WTC11 (cell line): ENCODE results near the gene KRTAP10-10.
"Not testable (repeated sequence)": the region's sequence is repeated elsewhere in the genome, so short reads cannot be mapped to it uniquely, and the experiment has no call there.

ENCODE experiments used
- ARID4B ChIP-seq: sonication (generic); formaldehyde crosslinking; IDR thresholded peaks from 2 replicates; pipeline ENCODE4 v1.8.0; 2023; ENCODE audit warnings: missing genetic modification reagents, mild to moderate bottlenecking, borderline replicate concordance
- CREB1 ChIP-seq: sonication (generic); formaldehyde crosslinking; IDR thresholded peaks from 2 replicates; pipeline ENCODE4 v1.8.0; 2023; ENCODE audit warnings: mild to moderate bottlenecking, missing genetic modification reagents
- FOXJ3 ChIP-seq: sonication (generic); formaldehyde crosslinking; IDR thresholded peaks from 2 replicates; pipeline ENCODE4 v1.9.0; 2021; ENCODE audit warnings: missing genetic modification reagents, mild to moderate bottlenecking, borderline replicate concordance
- IRF2 ChIP-seq: sonication (generic); formaldehyde crosslinking; IDR thresholded peaks from 2 replicates; pipeline ENCODE4 v1.8.0; 2022; ENCODE audit warnings: low read depth, missing genetic modification reagents, borderline replicate concordance
- MAX ChIP-seq: sonication (generic); formaldehyde crosslinking; IDR thresholded peaks from 2 replicates; pipeline ENCODE4 v1.8.0; 2022; ENCODE audit warnings: mild to moderate bottlenecking, missing genetic modification reagents
- SMAD3 ChIP-seq: sonication (generic); formaldehyde crosslinking; IDR thresholded peaks from 2 replicates; pipeline ENCODE4 v1.8.0; 2022; ENCODE audit warnings: missing genetic modification reagents, mild to moderate bottlenecking, borderline replicate concordance
- SMAD4 ChIP-seq: sonication (generic); formaldehyde crosslinking; IDR thresholded peaks from 2 replicates; pipeline ENCODE4 v1.8.0; 2022; ENCODE audit warnings: mild to moderate bottlenecking, missing genetic modification reagents
- ZNF281 ChIP-seq: sonication (generic); formaldehyde crosslinking; IDR thresholded peaks from 2 replicates; pipeline ENCODE4 v1.8.0; 2023; ENCODE audit warnings: mild to moderate bottlenecking, missing genetic modification reagents
- ZNF423 ChIP-seq: fragments of 250-450 bp; sonication (Bioruptor Pico); IDR thresholded peaks from 2 replicates; pipeline ENCODE4 v2.1.2; 2022; ENCODE audit warnings: mild to moderate bottlenecking, moderate library complexity
- TF ChIP-seq, protein P1 (sequence below): fragments of 200-600 bp; IDR thresholded peaks from 2 replicates; pipeline ENCODE4 v1.8.0; 2022; ENCODE audit warnings: antibody characterized with exemption
- TF ChIP-seq, protein P2 (sequence below): sonication (generic); formaldehyde crosslinking; IDR thresholded peaks from 2 replicates; pipeline ENCODE4 v1.8.1; 2022; ENCODE audit warnings: low read depth, missing genetic modification reagents, borderline replicate concordance
- TF ChIP-seq, protein P3 (sequence below): sonication (generic); formaldehyde crosslinking; IDR thresholded peaks from 2 replicates; pipeline ENCODE4 v1.8.1; 2022; ENCODE audit warnings: mild to moderate bottlenecking, missing genetic modification reagents, moderate library complexity, borderline replicate concordance

GRCh38 chr21:44590897-44591800 lies 46.0 kb upstream of the KRTAP10-10 start:
- TF ChIP-seq, protein P1, sequence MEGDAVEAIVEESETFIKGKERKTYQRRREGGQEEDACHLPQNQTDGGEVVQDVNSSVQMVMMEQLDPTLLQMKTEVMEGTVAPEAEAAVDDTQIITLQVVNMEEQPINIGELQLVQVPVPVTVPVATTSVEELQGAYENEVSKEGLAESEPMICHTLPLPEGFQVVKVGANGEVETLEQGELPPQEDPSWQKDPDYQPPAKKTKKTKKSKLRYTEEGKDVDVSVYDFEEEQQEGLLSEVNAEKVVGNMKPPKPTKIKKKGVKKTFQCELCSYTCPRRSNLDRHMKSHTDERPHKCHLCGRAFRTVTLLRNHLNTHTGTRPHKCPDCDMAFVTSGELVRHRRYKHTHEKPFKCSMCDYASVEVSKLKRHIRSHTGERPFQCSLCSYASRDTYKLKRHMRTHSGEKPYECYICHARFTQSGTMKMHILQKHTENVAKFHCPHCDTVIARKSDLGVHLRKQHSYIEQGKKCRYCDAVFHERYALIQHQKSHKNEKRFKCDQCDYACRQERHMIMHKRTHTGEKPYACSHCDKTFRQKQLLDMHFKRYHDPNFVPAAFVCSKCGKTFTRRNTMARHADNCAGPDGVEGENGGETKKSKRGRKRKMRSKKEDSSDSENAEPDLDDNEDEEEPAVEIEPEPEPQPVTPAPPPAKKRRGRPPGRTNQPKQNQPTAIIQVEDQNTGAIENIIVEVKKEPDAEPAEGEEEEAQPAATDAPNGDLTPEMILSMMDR = not testable (repeated sequence)
- not testable (repeated sequence) for TF ChIP-seq CREB1 (CRISPR knock-in tag); SMAD3 (CRISPR knock-in tag); ZNF281; ARID4B; IRF2 (CRISPR knock-in tag); FOXJ3 (CRISPR knock-in tag); ZNF423 (CRISPR knock-in tag); MAX; SMAD4
- TF ChIP-seq, protein P2, sequence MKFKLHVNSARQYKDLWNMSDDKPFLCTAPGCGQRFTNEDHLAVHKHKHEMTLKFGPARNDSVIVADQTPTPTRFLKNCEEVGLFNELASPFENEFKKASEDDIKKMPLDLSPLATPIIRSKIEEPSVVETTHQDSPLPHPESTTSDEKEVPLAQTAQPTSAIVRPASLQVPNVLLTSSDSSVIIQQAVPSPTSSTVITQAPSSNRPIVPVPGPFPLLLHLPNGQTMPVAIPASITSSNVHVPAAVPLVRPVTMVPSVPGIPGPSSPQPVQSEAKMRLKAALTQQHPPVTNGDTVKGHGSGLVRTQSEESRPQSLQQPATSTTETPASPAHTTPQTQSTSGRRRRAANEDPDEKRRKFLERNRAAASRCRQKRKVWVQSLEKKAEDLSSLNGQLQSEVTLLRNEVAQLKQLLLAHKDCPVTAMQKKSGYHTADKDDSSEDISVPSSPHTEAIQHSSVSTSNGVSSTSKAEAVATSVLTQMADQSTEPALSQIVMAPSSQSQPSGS (CRISPR knock-in tag) = not testable (repeated sequence)
- TF ChIP-seq, protein P3, sequence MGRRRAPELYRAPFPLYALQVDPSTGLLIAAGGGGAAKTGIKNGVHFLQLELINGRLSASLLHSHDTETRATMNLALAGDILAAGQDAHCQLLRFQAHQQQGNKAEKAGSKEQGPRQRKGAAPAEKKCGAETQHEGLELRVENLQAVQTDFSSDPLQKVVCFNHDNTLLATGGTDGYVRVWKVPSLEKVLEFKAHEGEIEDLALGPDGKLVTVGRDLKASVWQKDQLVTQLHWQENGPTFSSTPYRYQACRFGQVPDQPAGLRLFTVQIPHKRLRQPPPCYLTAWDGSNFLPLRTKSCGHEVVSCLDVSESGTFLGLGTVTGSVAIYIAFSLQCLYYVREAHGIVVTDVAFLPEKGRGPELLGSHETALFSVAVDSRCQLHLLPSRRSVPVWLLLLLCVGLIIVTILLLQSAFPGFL (CRISPR knock-in tag) = not testable (repeated sequence)
